Heart right ventricle (tissue), 16 donors: ENCODE data around the gene OLFML1. TPM values are rescaled to one million over a fixed set of nuclear protein-coding genes. Genes with fewer than 3 reads are reported as not detected.

Experiments
- ATAC-seq, 8 donors: fragments of 200-7000 bp; cut with Tn5 transposase; one replicate each; pipeline ENCODE4 v1.9.1; 2020; ENCODE audit warnings: mild to moderate bottlenecking in 8 of 8, moderate library complexity in 8 of 8, moderate number of reproducible peaks in 1 of 8
- DNase-seq, 2 donors: peaks; one replicate each; pipeline ENCODE4 v3.0.0-alpha.2; 2020
- H3K27ac ChIP-seq, 10 donors: fragments of 200-600 bp; sonication (generic) in 2 of 10; one replicate each; pipeline versions ENCODE4 v1.5.0 to v1.8.0; 2020 to 2022; ENCODE audit warnings: mild to moderate bottlenecking in 3 of 10
- H3K27me3 ChIP-seq, 7 donors: fragments of 200-600 bp; one replicate each; pipeline ENCODE4 v1.8.0; 2021 to 2022; ENCODE audit warnings: mild to moderate bottlenecking in 2 of 7
- H3K36me3 ChIP-seq, 9 donors: fragments of 200-600 bp; sonication (generic) in 1 of 9; one replicate each; pipeline versions ENCODE4 v1.5.0 to v1.8.0; 2020 to 2022; ENCODE audit warnings: mild to moderate bottlenecking in 2 of 9
- H3K4me1 ChIP-seq, 9 donors: fragments of 200-600 bp; sonication (generic) in 1 of 9; one replicate each; pipeline versions ENCODE4 v1.5.0 to v1.8.0; 2020 to 2022; ENCODE audit warnings: mild to moderate bottlenecking in 4 of 9
- H3K4me3 ChIP-seq, 10 donors: fragments of 200-600 bp; sonication (generic) in 2 of 10; one replicate each; pipeline versions ENCODE4 v1.5.0 to v1.8.0; 2020 to 2022; ENCODE audit warnings: mild to moderate bottlenecking in 7 of 10, moderate library complexity in 2 of 10
- H3K9me3 ChIP-seq, 11 donors: fragments of 200-600 bp in 10 of 11; sonication (generic) in 2 of 11; one replicate each; pipeline versions ENCODE4 v1.5.0 to v1.8.0; 2013 to 2022; ENCODE audit warnings: mild to moderate bottlenecking in 2 of 11, control low read depth in 1 of 11, moderate library complexity in 1 of 11
- CTCF ChIP-seq, 9 donors: fragments of 200-600 bp; sonication (generic) in 2 of 9; IDR thresholded peaks; one replicate each; pipeline versions ENCODE4 v1.5.0 to v1.8.0; 2021 to 2022; ENCODE audit warnings: antibody characterized with exemption in 9 of 9, mild to moderate bottlenecking in 5 of 9, moderate library complexity in 1 of 9
- WGBS, 2 donors: extraction: QIAGEN DNeasy Blood & Tissue Kit; methylation state at CpG; one replicate each; pipeline ENCODE4 v1.1.7; 2013; ENCODE audit warnings: inconsistent platforms in 1 of 2; 5-methylcytosine and 5-hydroxymethylcytosine counted together
- intact Hi-C, 10 donors: fragments of 100-400 bp; cut with DNase I; formaldehyde crosslinking; loops; one replicate each; pipeline versions ENCODE4 v1.11.1 to v1.14.2; 2022
- polyA plus RNA-seq, 2 donors: library from polyadenylated mRNA; stranded (reverse); fragments of 200-250 nt; gene quantifications; one replicate each; pipeline ENCODE4 v1.2.3, GENCODE V29; 2013
- total RNA-seq, 10 donors: library from RNA; stranded (reverse); fragmentation: NEBNext Ultra II Directional in 3 of 10; extraction: Animal tissue kit (Norgen Biotek cat#: 25700) in 3 of 10; gene quantifications; one replicate each; pipeline versions ENCODE4 v1.2.1 to v1.2.4, GENCODE V29; 2021 to 2023
- donor health status: Arrhythmogenic right ventricular cardiomyopathy.
- donor health status: ischemic (EF 13 %, LVEDD 7.1; RV severe dilation, severe dysfunction).
- donor health status: healthy with polysubstance abuse.
- donor health status: DM: no; HTN: yes; CAD: no.
- donor health status: DM: no; HTN: no; CAD: no.
- donor health status: ischemic (EF 25% LVEDD 6.9; RV normal size, moderate dysfunction).
- donor health status: ischemic (EF 25% LVEDD 5.7; RV mildly dilated, moderate dysfunction).
- donor health status: healthy.
- donor health status: DM: yes; HTN: yes; CAD: no.
- donor health status: Ischemic cardiomyopathy.
- donor health status: ischemic (EF 35%, LVEDD 5.7; RV mildly dilated, moderate dysfunction).
- donor health status: nonischemic (EF 11% LVEDD 7.7; RV severe dilation, severe dysfunction).
- donor health status: DM: yes; HTN: yes; CAD: no.
- donor health status: PGD.
- donor health status: ischemic (EF 29% LVEDD 5.4; RV normal size, mild dysfunction).
- donor health status: nonischemic (EF 23%, LVEDD 6.1; RV moderate dilation, normal function).

The OLFML1 gene
- total and polyA plus RNA-seq, 12 donors, result 2.2 to 8.3 (median 5.0) TPM

GRCh38 chr11:7493670-7494069 lies 8.4 kb downstream of the OLFML1 start:
- intact Hi-C loops, result no loop called here
- no peak overlapping the region for H3K27ac ChIP-seq
- no peaks in the 10 kb centered on the region for H3K27me3 ChIP-seq
- DNase-seq (no peak), ATAC-seq (no peak)
- WGBS, 2 donors, result 95% methylated on average over 2 of the region's 2 CpGs
- H3K36me3 ChIP-seq, result peaks cover 0 to 17% (median 0%) of the 10 kb centered on the region in 9 donors
- no peak for TF ChIP-seq CTCF (IDR thresholded peaks at IDR 0.05)
- H3K4me3 ChIP-seq, result no peak overlapping the region
- H3K9me3 ChIP-seq, result no peaks in the 10 kb centered on the region
- H3K4me1 ChIP-seq, result peaks cover 0 to 35% (median 3%) of the 10 kb centered on the region in 9 donors

GRCh38 chr11:7494086-7494745 lies 8.9 kb downstream of the OLFML1 start:
- DNase-seq (no peak), ATAC-seq (no peak)
- Histone ChIP-seq H3K9me3 (no peaks in the 10 kb centered on the region), H3K27ac (no peak overlapping the region), H3K36me3 (peaks cover 0 to 17% (median 0%) of the 10 kb centered on the region in 9 donors), H3K27me3 (no peaks in the 10 kb centered on the region), H3K4me1 (peaks cover 0 to 35% (median 3%) of the 10 kb centered on the region in 9 donors), H3K4me3 (no peak overlapping the region)
- no peak for TF ChIP-seq CTCF (IDR thresholded peaks at IDR 0.05)
- 88 to 92% methylated on average over 5 of the region's 5 CpGs for WGBS, 2 donors
- intact Hi-C loops, result no loop called here

GRCh38 chr11:7495882-7496551 lies 10.7 kb downstream of the OLFML1 start:
- TF ChIP-seq CTCF (IDR thresholded peaks at IDR 0.05), result no peak
- Histone ChIP-seq H3K27ac (peak overlapping the region in 1 of 10 donors; percentile 8), H3K27me3 (no peaks in the 10 kb centered on the region), H3K9me3 (no peaks in the 10 kb centered on the region), H3K36me3 (peaks cover 0 to 25% (median 0%) of the 10 kb centered on the region in 9 donors), H3K4me3 (no peak overlapping the region), H3K4me1 (peaks cover 0 to 26% (median 3%) of the 10 kb centered on the region in 9 donors)
- WGBS, 2 donors, result 81 to 83% methylated on average over 4 of the region's 4 CpGs
- ATAC-seq (peak in 4 of 8 donors; percentile 17 to 64 (median 44)), DNase-seq (no peak)
- intact Hi-C loops, result no loop called here

- intact Hi-C loops, result no loop called here
- H3K4me3 ChIP-seq, result no peak overlapping the region
- peaks cover 0 to 30% (median 0%) of the 10 kb centered on the region in 9 donors for H3K36me3 ChIP-seq
- H3K4me1 ChIP-seq, result peaks cover 0 to 26% (median 0%) of the 10 kb centered on the region in 9 donors
- no peaks in the 10 kb centered on the region for H3K27me3 ChIP-seq
- peak in 1 of 8 donors; percentile 25 for ATAC-seq
- DNase-seq, result no peak
- no peak for TF ChIP-seq CTCF (IDR thresholded peaks at IDR 0.05)
- H3K9me3 ChIP-seq, result no peaks in the 10 kb centered on the region
- H3K27ac ChIP-seq, result no peak overlapping the region
- 81 to 85% methylated on average over 4 of the region's 4 CpGs for WGBS, 2 donors
Observed at GRCh38 chr11:7498193-7498592, 12.9 kb downstream of the OLFML1 start.
